Spleen (tissue), 11 donors: ENCODE data around the gene SNX10. TPM values are rescaled to one million over a fixed set of nuclear protein-coding genes. Genes with fewer than 3 reads are reported as not detected.

Source experiments
- DNase-seq: peaks from one replicate; pipeline ENCODE4 v3.0.0-alpha.2; 2020
- H3K27ac ChIP-seq, 8 donors: fragments of 200-600 bp; sonication (generic) in 7 of 8; 1 replicate in 4 of 8; 2 replicates in 4 of 8; pipeline versions ENCODE4 v1.5.0 to v1.8.0; 2016 to 2021; ENCODE audit warnings: inconsistent platforms in 4 of 8, mild to moderate bottlenecking in 4 of 8, moderate library complexity in 1 of 8
- H3K27me3 ChIP-seq, 7 donors: fragments of 200-600 bp; sonication (generic) in 6 of 7; replicated peaks in 1 of 7; 1 replicate in 4 of 7; 2 replicates in 3 of 7; pipeline versions ENCODE4 v1.5.0 to v1.8.0; 2016 to 2021; ENCODE audit warnings: inconsistent platforms in 3 of 7, mild to moderate bottlenecking in 1 of 7
- H3K36me3 ChIP-seq, 6 donors: fragments of 200-600 bp; sonication (generic) in 5 of 6; 1 replicate in 4 of 6; 2 replicates in 2 of 6; pipeline versions ENCODE4 v1.5.0 to v1.8.0; 2016 to 2021; ENCODE audit warnings: inconsistent platforms in 2 of 6
- H3K4me1 ChIP-seq, 6 donors: fragments of 200-600 bp; sonication (generic) in 5 of 6; 1 replicate in 3 of 6; 2 replicates in 3 of 6; pipeline versions ENCODE4 v1.5.0 to v1.8.0; 2016 to 2021; ENCODE audit warnings: inconsistent platforms in 3 of 6
- H3K4me3 ChIP-seq, 8 donors: fragments of 200-600 bp; sonication (generic) in 7 of 8; 1 replicate in 4 of 8; 2 replicates in 4 of 8; pipeline versions ENCODE4 v1.5.0 to v1.8.0; 2016 to 2021; ENCODE audit warnings: inconsistent platforms in 4 of 8, mild to moderate bottlenecking in 4 of 8, moderate library complexity in 2 of 8
- H3K9me3 ChIP-seq, 8 donors: fragments of 200-600 bp; sonication (generic) in 7 of 8; 1 replicate in 4 of 8; 2 replicates in 4 of 8; pipeline versions ENCODE4 v1.5.0 to v1.8.0; 2016 to 2021; ENCODE audit warnings: inconsistent platforms in 4 of 8
- CTCF ChIP-seq, 11 experiments: fragments of 200-600 bp in 7 of 11; fragments of 450-650 bp in 4 of 11; sonication (generic) in 4 of 11; IDR thresholded peaks in 8 of 11; conservative IDR thresholded peaks in 3 of 11; 1 replicate in 7 of 11; 2 replicates in 4 of 11; pipeline versions ENCODE4 v1.4.0 to v1.8.0; 2016 to 2021; ENCODE audit warnings: antibody characterized with exemption in 11 of 11, inconsistent platforms in 4 of 11, mild to moderate bottlenecking in 1 of 11
- POLR2A ChIP-seq, 3 donors: fragments of 450-650 bp; IDR thresholded peaks; one replicate each; pipeline ENCODE4 v1.5.1; 2017; ENCODE audit warnings: antibody characterized with exemption in 3 of 3, mild to moderate bottlenecking in 1 of 3
- POLR2AphosphoS5 ChIP-seq, 3 donors: sonication (generic); formaldehyde crosslinking; IDR thresholded peaks; one replicate each; pipeline ENCODE4 v1.5.1; 2017; ENCODE audit warnings: antibody characterized with exemption in 3 of 3
- WGBS, 5 donors: extraction: QIAGEN DNeasy Blood & Tissue Kit in 3 of 5; methylation state at CpG; one replicate each; pipeline versions ENCODE4 v1.1.5 to v1.1.7; 2013 to 2018; 5-methylcytosine and 5-hydroxymethylcytosine counted together
- intact Hi-C: fragments of 100-400 bp; cut with DNase I; formaldehyde crosslinking; loops from one replicate; pipeline ENCODE4 v1.15.0; 2023; ENCODE audit warnings: low total_unique reads
- polyA plus RNA-seq, 3 donors: library from polyadenylated mRNA; stranded (reverse); fragments of 200-250 nt; gene quantifications; one replicate each; pipeline ENCODE4 v1.2.1, GENCODE V29; 2013
- total RNA-seq, 7 donors: library from RNA; depleted of rRNA in 3 of 7; stranded (reverse); fragments of >200 nt in 3 of 7; fragmentation: NEBNext Ultra II Directional in 4 of 7; extraction: Animal tissue kit (Norgen Biotek cat#: 25700) in 4 of 7; gene quantifications; one replicate each; pipeline versions ENCODE4 v1.1.0 to v1.2.1, GENCODE V29; 2016 to 2021
- donor health status: healthy with polysubstance abuse.
- donor health status: DM: no; HTN: no; CAD: no; lungs with moderate emphysema.
- donor health status: DM: no; HTN: no; CAD: no.
- donor health status: Bipolar disorder and iron deficiency.
- donor health status: healthy.
- donor health status: DM: no; HTN: no; CAD: no.
- donor health status: DM: yes; HTN: yes; CAD: no.

SNX10 gene
- total and polyA plus RNA-seq, 10 donors, result 20.8 to 46.3 (median 38.7) TPM

GRCh38 chr7:26387731-26388130, 96.1 kb downstream of the SNX10 start:
- Histone ChIP-seq H3K4me3 (no peak overlapping the region), H3K27me3 (no peaks in the 10 kb centered on the region), H3K9me3 (no peaks in the 10 kb centered on the region), H3K4me1 (peaks cover 0 to 10% (median 0%) of the 10 kb centered on the region in 6 donors), H3K27ac (peak overlapping the region in 2 of 8 donors; percentile 35 to 43), H3K36me3 (no peaks in the 10 kb centered on the region)
- TF ChIP-seq POLR2A (IDR thresholded peaks at IDR 0.05), result no peak
- no peak for TF ChIP-seq POLR2AphosphoS5 (IDR thresholded peaks at IDR 0.05)
- no peak for TF ChIP-seq CTCF (IDR thresholded peaks at IDR 0.05 in 8 of 11, conservative IDR thresholded peaks at IDR 0.05 in 3 of 11)
- intact Hi-C loops, result no loop called here
- DNase-seq, result no peak
- 67 to 86% (median 81%) methylated on average over 2 of the region's 2 CpGs for WGBS, 5 donors

- no peaks in the 10 kb centered on the region for H3K9me3 ChIP-seq
- 19 to 41% (median 25%) methylated on average over 4 of the region's 4 CpGs for WGBS, 5 donors
- H3K27me3 ChIP-seq, result no peaks in the 10 kb centered on the region
- intact Hi-C loops, result no loop called here
- peaks cover 0 to 10% (median 0%) of the 10 kb centered on the region in 6 donors for H3K4me1 ChIP-seq
- peak overlapping the region in 2 of 8 donors; percentile 35 to 43 for H3K27ac ChIP-seq
- TF ChIP-seq POLR2A (IDR thresholded peaks at IDR 0.05), result no peak
- TF ChIP-seq CTCF (IDR thresholded peaks at IDR 0.05 in 8 of 11, conservative IDR thresholded peaks at IDR 0.05 in 3 of 11), result no peak
- no peak for TF ChIP-seq POLR2AphosphoS5 (IDR thresholded peaks at IDR 0.05)
- H3K36me3 ChIP-seq, result no peaks in the 10 kb centered on the region
- DNase-seq, result no peak
- no peak overlapping the region for H3K4me3 ChIP-seq
Observed at GRCh38 chr7:26388256-26388655, 96.6 kb downstream of the SNX10 start.

GRCh38 chr7:26390016-26390415, 98.4 kb downstream of the SNX10 start:
- no peak overlapping the region for H3K27ac ChIP-seq
- no peaks in the 10 kb centered on the region for H3K36me3 ChIP-seq
- no peaks in the 10 kb centered on the region for H3K9me3 ChIP-seq
- no peak overlapping the region for H3K4me3 ChIP-seq
- intact Hi-C loops, result no loop called here
- no peak for TF ChIP-seq CTCF (IDR thresholded peaks at IDR 0.05 in 8 of 11, conservative IDR thresholded peaks at IDR 0.05 in 3 of 11)
- no peak for TF ChIP-seq POLR2AphosphoS5 (IDR thresholded peaks at IDR 0.05)
- TF ChIP-seq POLR2A (IDR thresholded peaks at IDR 0.05), result no peak
- peaks cover 0 to 8% (median 0%) of the 10 kb centered on the region in 7 donors for H3K27me3 ChIP-seq
- no peak for DNase-seq
- WGBS, 5 donors, result 70 to 76% (median 73%) methylated on average over 2 of the region's 2 CpGs
- peaks cover 0 to 10% (median 0%) of the 10 kb centered on the region in 6 donors for H3K4me1 ChIP-seq

GRCh38 chr7:26393818-26394217, 102.2 kb downstream of the SNX10 start:
- no peaks in the 10 kb centered on the region for H3K9me3 ChIP-seq
- TF ChIP-seq POLR2A (IDR thresholded peaks at IDR 0.05) (no peak), POLR2AphosphoS5 (IDR thresholded peaks at IDR 0.05) (no peak), CTCF (IDR thresholded peaks at IDR 0.05 in 8 of 11, conservative IDR thresholded peaks at IDR 0.05 in 3 of 11) (no peak)
- no peak overlapping the region for H3K27ac ChIP-seq
- intact Hi-C loops, result no loop called here
- H3K36me3 ChIP-seq, result no peaks in the 10 kb centered on the region
- no peak overlapping the region for H3K4me3 ChIP-seq
- DNase-seq, result no peak
- peaks cover 0 to 40% (median 6%) of the 10 kb centered on the region in 7 donors for H3K27me3 ChIP-seq
- H3K4me1 ChIP-seq, result peaks cover 0 to 22% (median 9%) of the 10 kb centered on the region in 6 donors
- WGBS, 5 donors, result 91 to 97% (median 95%) methylated on average over 3 of the region's 3 CpGs
